A549 (cell line): Measurements from ENCODE around the gene KIAA1671. TPM values are rescaled to one million over a fixed set of nuclear protein-coding genes. Genes with fewer than 3 reads are reported as not detected.

ENCODE experiments used
- ATAC-seq, 2 experiments: fragments of 200-7000 bp in 1 of 2; fragments of >200 bp in 1 of 2; cut with Nextera tagmentation in 1 of 2; cut with Tn5 transposase in 1 of 2; 3 replicates each; pipeline versions ENCODE4 v1.8.0 to v1.9.1; 2018 to 2020; ENCODE audit warnings: mild to moderate bottlenecking in 1 of 2, moderate library complexity in 1 of 2
- CTCF ChIA-PET: fragments of 300-600 bp; sonication (Branson Sonifier 250); formaldehyde crosslinking; extraction: SDS; loops from one replicate; lab custom pipeline; 2021; ENCODE audit warnings: antibody characterized with exemption, inconsistent platforms; lab: Yijun Ruan, JAX
- POLR2A ChIA-PET: fragments of 350-600 bp; formaldehyde crosslinking; extraction: SDS; loops from one replicate; lab custom pipeline; 2021; ENCODE audit warnings: antibody characterized with exemption, inconsistent platforms; lab: Yijun Ruan, JAX
- DNase-seq, 2 experiments: peaks; one replicate each; pipeline versions ENCODE4 v3.0.0 to v3.0.0-alpha.2; 2011 to 2016; ENCODE audit warnings: low read depth in 1 of 2, low spot score in 1 of 2
- FAIRE-seq: peaks from 2 replicates; lab custom pipeline; 2011; peaks lifted over from hg19 to GRCh38; lab: Jason Lieb, UNC
- H3K27ac ChIP-seq, 2 experiments: fragments of >200 bp; sonication (Bioruptor Twin); formaldehyde crosslinking; 3 replicates each; pipeline ENCODE4 v1.5.1; 2016 to 2017
- H3K4me1 ChIP-seq: fragments of >200 bp; sonication (Bioruptor Twin); formaldehyde crosslinking; 3 replicates; pipeline ENCODE4 v1.6.1; 2016
- H3K4me2 ChIP-seq: fragments of >200 bp; sonication (Bioruptor Twin); formaldehyde crosslinking; 3 replicates; pipeline ENCODE4 v1.6.1; 2016
- H3K4me3 ChIP-seq: fragments of >200 bp; sonication (Bioruptor Twin); formaldehyde crosslinking; 3 replicates; pipeline ENCODE4 v1.5.1; 2016
- H3K9me3 ChIP-seq: fragments of >200 bp; sonication (Bioruptor Twin); formaldehyde crosslinking; 3 replicates; pipeline ENCODE4 v1.6.1; 2016
- ATOH8 ChIP-seq: fragments of 250-450 bp; sonication (Bioruptor Pico); IDR thresholded peaks from 2 replicates; pipeline ENCODE4 v1.5.0; 2020; ENCODE audit warnings: low read depth, mild to moderate bottlenecking, moderate library complexity
- BHLHE40 ChIP-seq: IDR thresholded peaks from 2 replicates; pipeline ENCODE4 v1.6.1; 2012; ENCODE audit warnings: low read depth, low read length, inconsistent platforms
- CBX2 ChIP-seq: fragments of 200-600 bp; sonication (generic); IDR thresholded peaks from 2 replicates; pipeline ENCODE4 v1.6.1; 2016; ENCODE audit warnings: low read depth, mild to moderate bottlenecking, borderline replicate concordance
- CBX8 ChIP-seq: fragments of 200-600 bp; sonication (generic); IDR thresholded peaks from 2 replicates; pipeline ENCODE4 v1.6.1; 2016
- E2F6 ChIP-seq: IDR thresholded peaks from 2 replicates; pipeline ENCODE4 v1.6.1; 2012; ENCODE audit warnings: low read depth, borderline replicate concordance
- EHMT2 ChIP-seq: fragments of 200-600 bp; sonication (generic); IDR thresholded peaks from 2 replicates; pipeline ENCODE4 v1.6.1; 2016; ENCODE audit warnings: antibody characterized with exemption, low read depth, mild to moderate bottlenecking, moderate library complexity
- FOSB ChIP-seq: fragments of 250-450 bp; sonication (Bioruptor Pico); IDR thresholded peaks from 2 replicates; pipeline ENCODE4 v1.5.0; 2020; ENCODE audit warnings: mild to moderate bottlenecking, moderate library complexity
- GATA3 ChIP-seq: IDR thresholded peaks from 2 replicates; pipeline ENCODE4 v1.6.1; 2012; ENCODE audit warnings: borderline replicate concordance
- JUNB ChIP-seq: fragments of >200 bp; sonication (Bioruptor Twin); formaldehyde crosslinking; IDR thresholded peaks from 2 replicates; pipeline ENCODE4 v1.6.1; 2016
- KDM5A ChIP-seq: fragments of 200-600 bp; sonication (generic); IDR thresholded peaks from 2 replicates; pipeline ENCODE4 v1.6.1; 2016; ENCODE audit warnings: antibody characterized with exemption, mild to moderate bottlenecking
- NFE2L2 ChIP-seq: fragments of 150-350 bp; conservative IDR thresholded peaks from 2 replicates; pipeline ENCODE4 v1.6.1; 2014; ENCODE audit warnings: low read length
- NPAS2 ChIP-seq: fragments of 250-450 bp; sonication (Bioruptor Pico); IDR thresholded peaks from 2 replicates; pipeline ENCODE4 v1.8.0; 2022; ENCODE audit warnings: mild to moderate bottlenecking, moderate library complexity, borderline replicate concordance
- NR3C1 ChIP-seq: fragments of >200 bp; sonication (Bioruptor Twin); formaldehyde crosslinking; IDR thresholded peaks from 3 replicates; pipeline ENCODE4 v1.6.1; 2017
- PHF8 ChIP-seq: fragments of 200-600 bp; sonication (generic); IDR thresholded peaks from 2 replicates; pipeline ENCODE4 v1.6.1; 2016; ENCODE audit warnings: low read depth, mild to moderate bottlenecking, antibody characterized with exemption, moderate library complexity, borderline replicate concordance
- RAD21 ChIP-seq, 2 experiments: fragments of >200 bp in 1 of 2; sonication (Bioruptor Twin) in 1 of 2; formaldehyde crosslinking in 1 of 2; IDR thresholded peaks in 1 of 2; conservative IDR thresholded peaks in 1 of 2; 2 replicates in 1 of 2; 3 replicates in 1 of 2; pipeline ENCODE4 v1.6.1; 2012 to 2018; ENCODE audit warnings: inconsistent platforms in 1 of 2
- RARB ChIP-seq: fragments of 250-450 bp; sonication (Bioruptor Pico); IDR thresholded peaks from 2 replicates; pipeline ENCODE4 v1.8.0; 2021; ENCODE audit warnings: mild to moderate bottlenecking, moderate library complexity
- SMC3 ChIP-seq: fragments of >200 bp; sonication (Bioruptor Twin); formaldehyde crosslinking; IDR thresholded peaks from 3 replicates; pipeline ENCODE4 v1.6.1; 2018; ENCODE audit warnings: inconsistent platforms
- ZFP36 ChIP-seq: fragments of 450-650 bp; IDR thresholded peaks from 2 replicates; pipeline ENCODE4 v1.6.1; 2014; ENCODE audit warnings: borderline replicate concordance; ENCODE audit not compliant: partially characterized antibody
- ZNF302 ChIP-seq: fragments of 250-450 bp; sonication (Bioruptor Pico); IDR thresholded peaks from 2 replicates; pipeline ENCODE4 v1.9.0; 2021; ENCODE audit warnings: inconsistent platforms, mild to moderate bottlenecking, moderate library complexity
- WGBS: methylation state at CpG from one replicate; pipeline ENCODE4 v1.1.6; 2017; ENCODE audit errors: missing lambda C conversion rate; 5-methylcytosine and 5-hydroxymethylcytosine counted together
- polyA plus RNA-seq, 4 experiments: library from polyadenylated mRNA; depleted of rRNA in 3 of 4; stranded (reverse); fragments of >200 nt; fragmentation: RNase III in 1 of 4; extraction: RNeasy Plus Mini Kit Qiagen cat#74134 plus additional on column Dnase treatment in 1 of 4; gene quantifications; 2 replicates in 3 of 4; 3 replicates in 1 of 4; pipeline ENCODE4 v1.2.3, GENCODE V29; 2011 to 2017
- TF ChIP-seq, protein P1 (sequence below): IDR thresholded peaks from 2 replicates; pipeline ENCODE4 v1.6.1; 2012
- TF ChIP-seq, protein P2 (sequence below): fragments of 200-600 bp; sonication (generic); IDR thresholded peaks from 2 replicates; pipeline ENCODE4 v1.6.1; 2016; ENCODE audit warnings: antibody characterized with exemption, mild to moderate bottlenecking, moderate library complexity
- TF ChIP-seq, protein P3 (sequence below): fragments of 450-650 bp; IDR thresholded peaks from 2 replicates; pipeline ENCODE4 v1.6.1; 2014; ENCODE audit warnings: antibody characterized with exemption
- TF ChIP-seq, protein P4 (sequence below): fragments of 250-450 bp; sonication (Bioruptor Pico); IDR thresholded peaks from 2 replicates; pipeline ENCODE4 v1.5.0; 2021; ENCODE audit warnings: mild to moderate bottlenecking, moderate library complexity, borderline replicate concordance

KIAA1671 gene
- polyA plus RNA-seq, 2 of the 4 experiments (the other 2 are of a cell fraction): 5.3 to 7.9 TPM

- Histone ChIP-seq H3K9me3 (no peaks in the 10 kb centered on the region), H3K4me3 (peak overlapping the region; percentile 67), H3K4me1 (peaks cover 11% of the 10 kb centered on the region), H3K27ac (peak overlapping the region; percentile 89 to 93), H3K4me2 (peak overlapping the region; percentile 85)
- DNase-seq (no peak), ATAC-seq (peak; percentile 36 to 40), FAIRE-seq (no peak)
- 0 out of 2 replicates have a peak, but pooled peaks have one; percentile 77 for TF ChIP-seq E2F6
- no peak for TF ChIP-seq CBX2
- no peak for TF ChIP-seq ATOH8 (CRISPR knock-in tag)
- TF ChIP-seq, protein P1, sequence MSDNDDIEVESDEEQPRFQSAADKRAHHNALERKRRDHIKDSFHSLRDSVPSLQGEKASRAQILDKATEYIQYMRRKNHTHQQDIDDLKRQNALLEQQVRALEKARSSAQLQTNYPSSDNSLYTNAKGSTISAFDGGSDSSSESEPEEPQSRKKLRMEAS: peak; percentile 33; the same call in 1 of the 2 replicates
- no peak for TF ChIP-seq NR3C1
- CTCF ChIA-PET: interaction anchor here (0.8 to 5.9 kb wide), 10 partner anchors 9 to 184 kb away, joined by 3 to 43 read pairs (median 6); no protein-coding TSS in a partner anchor
- WGBS: 9% methylated on average over 14 of the region's 47 CpGs
- POLR2A ChIA-PET: no interaction called here
Observed at GRCh38 chr22:24953384-24954113, 1.0 kb downstream of the KIAA1671 start.

- peak overlapping the region; percentile 67 for H3K4me3 ChIP-seq
- TF ChIP-seq GATA3 (no peak), ZFP36 (no peak), FOSB (no peak), CBX8 (no peak), NPAS2 (CRISPR knock-in tag) (no peak)
- ATAC-seq (no peak), FAIRE-seq (no peak), DNase-seq (no peak)
- peak overlapping the region; percentile 89 to 93; a peak in 5 of 6 replicates for H3K27ac ChIP-seq
- peaks cover 11% of the 10 kb centered on the region for H3K4me1 ChIP-seq
- 46% methylated on average over 4 of the region's 4 CpGs for WGBS
- CTCF ChIA-PET: interaction anchor here (1.1 to 5.9 kb wide), 5 partner anchors 12 to 184 kb away, joined by 3 to 43 read pairs (median 5); no protein-coding TSS in a partner anchor
- POLR2A ChIA-PET: no interaction called here
- H3K9me3 ChIP-seq: no peaks in the 10 kb centered on the region
- peak overlapping the region; percentile 85 for H3K4me2 ChIP-seq
Observed at GRCh38 chr22:24954114-24954463, 1.6 kb downstream of the KIAA1671 start.

- ChIA-PET CTCF (interaction anchor here (1.1 to 5.9 kb wide), 3 partner anchors 74 to 94 kb away, joined by 5 to 43 read pairs (median 6); no protein-coding TSS in a partner anchor), POLR2A (no interaction called here)
- FAIRE-seq: no peak
- no peak for DNase-seq
- WGBS: 93% methylated on average over 8 of the region's 8 CpGs
- H3K4me3 ChIP-seq: no peak overlapping the region
- TF ChIP-seq, protein P2, sequence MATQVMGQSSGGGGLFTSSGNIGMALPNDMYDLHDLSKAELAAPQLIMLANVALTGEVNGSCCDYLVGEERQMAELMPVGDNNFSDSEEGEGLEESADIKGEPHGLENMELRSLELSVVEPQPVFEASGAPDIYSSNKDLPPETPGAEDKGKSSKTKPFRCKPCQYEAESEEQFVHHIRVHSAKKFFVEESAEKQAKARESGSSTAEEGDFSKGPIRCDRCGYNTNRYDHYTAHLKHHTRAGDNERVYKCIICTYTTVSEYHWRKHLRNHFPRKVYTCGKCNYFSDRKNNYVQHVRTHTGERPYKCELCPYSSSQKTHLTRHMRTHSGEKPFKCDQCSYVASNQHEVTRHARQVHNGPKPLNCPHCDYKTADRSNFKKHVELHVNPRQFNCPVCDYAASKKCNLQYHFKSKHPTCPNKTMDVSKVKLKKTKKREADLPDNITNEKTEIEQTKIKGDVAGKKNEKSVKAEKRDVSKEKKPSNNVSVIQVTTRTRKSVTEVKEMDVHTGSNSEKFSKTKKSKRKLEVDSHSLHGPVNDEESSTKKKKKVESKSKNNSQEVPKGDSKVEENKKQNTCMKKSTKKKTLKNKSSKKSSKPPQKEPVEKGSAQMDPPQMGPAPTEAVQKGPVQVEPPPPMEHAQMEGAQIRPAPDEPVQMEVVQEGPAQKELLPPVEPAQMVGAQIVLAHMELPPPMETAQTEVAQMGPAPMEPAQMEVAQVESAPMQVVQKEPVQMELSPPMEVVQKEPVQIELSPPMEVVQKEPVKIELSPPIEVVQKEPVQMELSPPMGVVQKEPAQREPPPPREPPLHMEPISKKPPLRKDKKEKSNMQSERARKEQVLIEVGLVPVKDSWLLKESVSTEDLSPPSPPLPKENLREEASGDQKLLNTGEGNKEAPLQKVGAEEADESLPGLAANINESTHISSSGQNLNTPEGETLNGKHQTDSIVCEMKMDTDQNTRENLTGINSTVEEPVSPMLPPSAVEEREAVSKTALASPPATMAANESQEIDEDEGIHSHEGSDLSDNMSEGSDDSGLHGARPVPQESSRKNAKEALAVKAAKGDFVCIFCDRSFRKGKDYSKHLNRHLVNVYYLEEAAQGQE: no peak
- TF ChIP-seq, protein P3, sequence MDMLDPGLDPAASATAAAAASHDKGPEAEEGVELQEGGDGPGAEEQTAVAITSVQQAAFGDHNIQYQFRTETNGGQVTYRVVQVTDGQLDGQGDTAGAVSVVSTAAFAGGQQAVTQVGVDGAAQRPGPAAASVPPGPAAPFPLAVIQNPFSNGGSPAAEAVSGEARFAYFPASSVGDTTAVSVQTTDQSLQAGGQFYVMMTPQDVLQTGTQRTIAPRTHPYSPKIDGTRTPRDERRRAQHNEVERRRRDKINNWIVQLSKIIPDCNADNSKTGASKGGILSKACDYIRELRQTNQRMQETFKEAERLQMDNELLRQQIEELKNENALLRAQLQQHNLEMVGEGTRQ: no peak
- TF ChIP-seq PHF8 (no peak), SMC3 (no peak), GATA3 (no peak), NFE2L2 (no peak), EHMT2 (no peak), KDM5A (no peak), RARB (CRISPR knock-in tag) (no peak), RAD21 (conservative IDR thresholded peaks at IDR 0.05 in 1 of 2, IDR thresholded peaks at IDR 0.05 in 1 of 2) (no peak), BHLHE40 (no peak), CBX8 (no peak), ZNF302 (no peak), JUNB (no peak)
- TF ChIP-seq, protein P4, sequence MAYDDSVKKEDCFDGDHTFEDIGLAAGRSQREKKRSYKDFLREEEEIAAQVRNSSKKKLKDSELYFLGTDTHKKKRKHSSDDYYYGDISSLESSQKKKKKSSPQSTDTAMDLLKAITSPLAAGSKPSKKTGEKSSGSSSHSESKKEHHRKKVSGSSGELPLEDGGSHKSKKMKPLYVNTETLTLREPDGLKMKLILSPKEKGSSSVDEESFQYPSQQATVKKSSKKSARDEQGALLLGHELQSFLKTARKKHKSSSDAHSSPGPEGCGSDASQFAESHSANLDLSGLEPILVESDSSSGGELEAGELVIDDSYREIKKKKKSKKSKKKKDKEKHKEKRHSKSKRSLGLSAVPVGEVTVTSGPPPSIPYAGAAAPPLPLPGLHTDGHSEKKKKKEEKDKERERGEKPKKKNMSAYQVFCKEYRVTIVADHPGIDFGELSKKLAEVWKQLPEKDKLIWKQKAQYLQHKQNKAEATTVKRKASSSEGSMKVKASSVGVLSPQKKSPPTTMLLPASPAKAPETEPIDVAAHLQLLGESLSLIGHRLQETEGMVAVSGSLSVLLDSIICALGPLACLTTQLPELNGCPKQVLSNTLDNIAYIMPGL: no peak
- H3K4me2 ChIP-seq: no peak overlapping the region; the same call in 2 of the 3 replicates
- H3K27ac ChIP-seq: no peak overlapping the region
- no peaks in the 10 kb centered on the region for H3K9me3 ChIP-seq
- H3K4me1 ChIP-seq: peaks cover 11% of the 10 kb centered on the region
- ATAC-seq: no peak
Observed at GRCh38 chr22:24954856-24955255, 2.3 kb downstream of the KIAA1671 start.
